Stimulated activated CD4-positive, alpha-beta T cell treated with anti-CD3 and anti-CD28 coated beads, TNF-alpha, amount 100 ng/mL, for 1 hour (primary cell): ENCODE data around the gene PXYLP1.
A peak's percentile ranks its signal among the peaks of the same experiment; 100 is the strongest.
"Not testable (repeated sequence)": the region's sequence is repeated elsewhere in the genome, so short reads cannot be mapped to it uniquely, and the experiment has no call there.

Experiments
- DNase-seq, 3 donors: peaks; one replicate each; pipeline ENCODE4 v3.0.0-alpha.2; 2020; ENCODE audit warnings: low read depth in 3 of 3, low spot score in 1 of 3

Gene PXYLP1, protein sequence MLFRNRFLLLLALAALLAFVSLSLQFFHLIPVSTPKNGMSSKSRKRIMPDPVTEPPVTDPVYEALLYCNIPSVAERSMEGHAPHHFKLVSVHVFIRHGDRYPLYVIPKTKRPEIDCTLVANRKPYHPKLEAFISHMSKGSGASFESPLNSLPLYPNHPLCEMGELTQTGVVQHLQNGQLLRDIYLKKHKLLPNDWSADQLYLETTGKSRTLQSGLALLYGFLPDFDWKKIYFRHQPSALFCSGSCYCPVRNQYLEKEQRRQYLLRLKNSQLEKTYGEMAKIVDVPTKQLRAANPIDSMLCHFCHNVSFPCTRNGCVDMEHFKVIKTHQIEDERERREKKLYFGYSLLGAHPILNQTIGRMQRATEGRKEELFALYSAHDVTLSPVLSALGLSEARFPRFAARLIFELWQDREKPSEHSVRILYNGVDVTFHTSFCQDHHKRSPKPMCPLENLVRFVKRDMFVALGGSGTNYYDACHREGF

DNA sequence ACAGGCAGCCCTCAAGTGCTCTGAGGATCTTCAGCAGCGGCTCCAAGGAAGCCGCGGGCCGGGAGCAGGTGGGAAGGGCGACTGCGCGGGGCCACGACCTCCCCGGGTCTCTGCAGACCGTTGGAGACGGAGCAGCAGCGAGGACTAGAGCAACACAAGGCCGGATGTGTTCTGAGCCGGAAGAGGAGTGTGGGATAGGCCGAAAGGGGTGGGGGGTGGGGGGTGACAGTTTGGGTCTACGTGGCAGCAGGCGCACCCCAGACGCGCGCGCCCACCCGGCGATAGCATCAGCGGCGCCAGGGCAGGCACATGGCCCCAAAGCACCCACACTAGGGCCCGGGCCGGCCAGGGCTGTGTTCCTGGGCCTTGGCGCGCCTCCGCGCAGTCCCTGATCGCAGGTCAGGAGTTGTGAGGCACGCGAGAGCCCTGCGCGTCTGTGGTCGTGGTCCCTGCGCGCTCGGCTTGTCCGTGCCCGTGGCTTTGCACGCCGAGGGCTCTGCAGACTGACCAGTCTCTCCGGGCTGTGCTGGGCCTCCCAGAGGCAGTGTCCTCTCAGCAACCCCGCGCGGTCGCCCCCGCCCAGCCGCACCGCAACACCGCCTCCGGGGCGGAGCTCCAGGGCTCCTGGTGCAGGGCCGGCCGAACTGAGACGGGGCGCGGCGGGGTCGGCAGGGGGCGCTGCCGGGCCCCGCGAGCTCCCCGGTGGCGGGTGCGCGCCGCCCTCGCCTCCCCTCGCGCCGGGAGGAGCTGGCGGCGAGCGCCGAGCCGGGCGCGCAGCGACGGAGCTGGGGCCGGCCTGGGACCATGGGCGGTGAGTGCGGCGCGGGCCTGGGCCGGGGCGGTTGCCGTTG, at the start of gene PXYLP1:
Gene PXYLP1, plus strand, starts transcription at position 725 of the 851 bp plus-strand sequence. CDS start 28,351 bp downstream, outside the sequence.
- peak; percentile 62 to 85 (median 79) for DNase-seq

GRCh38 chr3:141183606-141184005, 48.0 kb upstream of the PXYLP1 start:
- DNase-seq, result no peak

GRCh38 chr3:141184430-141184829, 47.2 kb upstream of the PXYLP1 start:
- DNase-seq, result no peak

DNA sequence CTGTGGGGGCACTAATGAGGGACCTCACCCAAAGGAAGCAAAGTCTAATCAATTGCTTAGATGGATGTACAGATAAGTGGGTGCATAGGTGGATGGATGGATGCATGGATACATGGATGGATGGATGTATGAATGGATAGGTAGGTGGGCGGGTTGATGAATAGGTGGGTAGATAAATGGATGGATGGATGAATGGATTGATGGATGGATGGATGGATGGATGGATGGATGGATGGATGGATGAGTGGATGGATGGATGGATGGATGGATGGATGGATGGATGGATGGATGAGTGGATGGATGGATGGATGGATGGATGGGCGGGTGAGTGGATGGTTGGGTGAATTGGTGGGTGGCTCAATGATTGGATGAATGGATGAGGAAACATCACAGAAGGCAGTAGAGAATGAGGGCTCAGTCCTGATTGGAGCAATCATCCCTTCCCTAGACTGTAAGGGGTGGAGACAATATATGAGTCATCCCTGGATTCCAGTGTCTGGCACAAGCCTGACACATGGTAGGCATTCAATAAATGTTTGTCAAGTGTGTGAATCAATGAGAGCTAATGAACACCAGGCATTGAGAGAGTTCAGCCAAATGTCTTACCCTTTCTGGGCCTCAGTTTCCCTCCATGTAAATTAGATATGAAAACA, 40.4 kb upstream of the PXYLP1 start:
- no peak for DNase-seq

DNA sequence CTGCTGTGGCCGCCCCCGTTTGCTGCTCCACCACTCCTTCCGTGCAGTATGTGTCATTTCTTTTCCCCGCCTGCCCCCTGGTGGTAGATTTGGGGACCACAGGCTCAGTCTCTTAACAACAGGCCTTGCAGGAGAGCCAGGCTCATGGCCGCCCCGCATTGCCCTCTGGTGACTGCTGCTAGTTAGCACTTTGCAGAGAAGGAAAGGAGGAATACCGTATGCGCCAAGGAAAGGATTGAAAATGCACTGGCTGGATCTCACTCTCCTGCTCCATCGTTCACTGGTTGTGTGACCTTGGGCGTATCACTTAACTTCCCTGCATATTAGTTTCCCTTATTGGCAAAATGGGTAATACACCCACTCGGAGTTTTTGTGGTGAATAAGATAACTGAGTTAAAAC, 39.3 kb upstream of the PXYLP1 start:
- DNase-seq, result peak; percentile 90 to 99 (median 92)

- DNase-seq, result no peak
These were observed 38.4 kb upstream of the PXYLP1 start for GRCh38 chr3:141193066-141193830.

- no peak for DNase-seq
These were observed 30.5 kb upstream of the PXYLP1 start for GRCh38 chr3:141201122-141201521.

GRCh38 chr3:141202682-141203081, 28.9 kb upstream of the PXYLP1 start:
- no peak for DNase-seq

DNA sequence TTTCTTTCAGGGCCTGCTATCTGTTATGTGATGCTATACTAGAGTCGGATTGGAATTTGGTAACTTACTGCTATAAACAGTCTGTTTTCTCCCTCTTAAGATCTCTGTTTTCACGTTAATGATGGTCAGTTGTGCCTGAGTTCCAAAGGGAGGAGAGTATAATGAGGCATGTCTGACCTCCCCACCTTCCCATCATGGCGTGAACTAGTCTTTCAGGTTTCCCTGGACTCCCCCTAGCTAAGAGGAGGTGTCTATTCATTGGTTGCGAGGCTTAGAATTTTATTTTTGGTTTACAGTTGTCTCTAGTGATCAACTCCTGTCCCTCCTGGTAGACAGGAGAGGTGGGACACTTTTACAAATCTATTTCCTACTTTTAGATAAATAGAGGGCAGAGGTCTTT, 27.8 kb upstream of the PXYLP1 start:
- no peak for DNase-seq

- DNase-seq, result no peak
These were observed 27.3 kb upstream of the PXYLP1 start for GRCh38 chr3:141204343-141204742.

DNA sequence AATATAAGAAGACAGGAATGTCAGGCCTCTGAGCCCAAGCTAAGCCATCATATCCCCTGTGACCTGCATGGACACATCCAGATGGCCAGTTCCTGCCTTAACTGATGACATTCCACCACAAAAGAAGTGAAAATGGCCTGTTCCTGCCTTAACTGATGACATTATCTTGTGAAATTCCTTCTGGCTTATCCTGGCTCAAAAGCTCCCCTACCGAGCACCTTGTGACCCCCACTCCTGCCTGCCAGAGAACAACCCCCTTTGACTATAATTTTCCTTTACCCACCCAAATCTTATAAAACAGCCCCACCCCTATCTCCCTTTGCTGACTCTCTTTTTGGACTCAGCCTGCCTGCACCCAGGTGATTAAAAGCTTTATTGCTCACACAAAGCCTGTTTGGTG, 20.3 kb upstream of the PXYLP1 start:
- not testable (repeated sequence) for DNase-seq

- DNase-seq, result no peak
These were observed 19.5 kb upstream of the PXYLP1 start for GRCh38 chr3:141212101-141212500.

- DNase-seq, result no peak
These were observed 19.1 kb upstream of the PXYLP1 start for GRCh38 chr3:141212555-141212954.

DNA sequence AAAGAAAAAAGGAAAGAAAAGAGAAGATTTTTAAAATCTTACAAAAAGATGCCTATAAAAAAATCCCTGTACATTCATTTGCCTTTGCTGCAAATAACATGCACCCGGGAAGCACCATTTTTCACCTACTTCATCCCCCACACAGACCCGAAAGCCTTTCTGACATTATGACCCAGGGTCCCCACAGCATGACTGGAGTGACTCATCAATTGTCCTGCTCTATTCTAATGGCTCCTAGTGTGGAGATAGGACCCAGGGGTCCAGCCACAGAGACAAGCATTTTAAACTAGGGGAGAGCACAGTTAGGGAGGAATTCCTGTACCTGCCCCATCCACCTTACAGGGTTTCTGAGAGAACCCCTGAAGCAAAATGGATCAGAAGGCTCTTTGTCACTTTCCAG, 14.7 kb upstream of the PXYLP1 start:
- no peak for DNase-seq

GRCh38 chr3:141217389-141217788, 14.2 kb upstream of the PXYLP1 start:
- DNase-seq, result no peak

DNA sequence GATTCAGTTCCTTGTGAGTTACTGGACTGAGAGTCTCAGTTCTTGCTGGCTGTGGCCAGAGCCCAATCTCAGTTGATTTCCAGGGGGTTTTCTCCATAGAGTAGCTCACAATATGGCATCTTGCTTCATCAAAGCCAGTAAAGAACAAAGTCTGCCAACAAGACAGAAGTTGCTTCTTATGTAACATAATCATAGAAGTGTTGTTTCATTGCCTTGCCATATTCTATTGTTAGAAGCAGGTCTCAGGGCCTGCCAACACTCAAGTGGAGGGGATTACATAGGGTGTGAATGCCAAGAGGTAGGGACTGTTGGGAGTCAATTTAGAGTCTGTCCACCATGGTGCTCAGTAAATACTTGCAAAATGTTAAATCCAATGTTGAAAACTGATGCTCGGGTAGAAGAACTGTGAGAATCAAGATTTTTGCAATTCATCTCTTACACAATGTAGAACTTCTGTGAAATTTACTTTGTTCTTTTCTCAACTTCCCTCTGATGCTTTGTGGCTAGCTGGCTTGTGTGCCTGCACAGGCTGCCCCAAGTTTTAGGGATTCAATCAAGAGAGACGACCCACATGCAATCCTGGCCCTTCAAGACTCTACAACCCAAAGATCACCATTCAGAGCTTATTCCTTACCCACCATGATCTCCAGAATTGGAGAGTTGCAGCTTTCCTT, 13.3 kb upstream of the PXYLP1 start:
- no peak for DNase-seq

DNA sequence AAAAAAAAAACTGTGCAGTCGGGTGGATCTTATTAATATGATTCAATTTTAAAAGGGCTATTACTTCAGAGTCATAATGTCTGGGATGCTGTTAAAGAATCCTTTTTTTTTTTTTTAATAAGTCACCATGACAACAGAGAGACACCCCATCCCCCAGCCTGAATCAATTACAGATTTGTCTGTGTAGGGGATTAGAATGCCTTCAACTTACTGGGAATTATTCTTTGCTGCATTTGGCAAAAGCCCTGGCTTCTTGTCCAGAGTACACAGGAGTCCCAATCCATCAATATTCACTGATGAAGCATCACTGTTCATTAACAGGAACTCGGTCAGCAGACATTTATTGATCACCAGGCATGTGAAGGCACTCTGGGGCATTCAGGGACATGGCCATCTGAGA, 12.7 kb upstream of the PXYLP1 start:
- DNase-seq, result no peak

DNA sequence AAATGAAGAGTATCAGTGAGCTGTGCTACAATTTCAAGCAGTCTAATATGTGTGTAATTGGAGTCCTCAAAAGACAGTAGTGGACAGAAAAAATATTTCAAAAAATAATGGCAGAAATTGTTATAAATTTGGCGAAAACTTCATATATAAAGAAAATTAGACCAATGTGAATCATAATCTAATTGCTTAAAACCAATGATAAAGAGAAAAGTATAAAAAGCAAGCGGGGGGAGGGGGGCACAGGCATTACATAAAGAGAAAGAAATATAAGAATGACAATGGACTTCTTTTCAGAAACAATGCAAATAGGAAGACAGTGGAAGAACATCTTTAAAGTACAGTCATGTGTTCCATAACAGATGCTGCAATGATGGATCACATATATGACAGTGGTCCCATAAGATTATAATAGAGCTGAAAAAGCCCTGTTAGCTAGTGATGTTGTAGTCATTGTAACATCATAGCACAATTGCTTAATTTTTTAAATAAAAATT, 7.9 kb upstream of the PXYLP1 start:
- no peak for DNase-seq

DNA sequence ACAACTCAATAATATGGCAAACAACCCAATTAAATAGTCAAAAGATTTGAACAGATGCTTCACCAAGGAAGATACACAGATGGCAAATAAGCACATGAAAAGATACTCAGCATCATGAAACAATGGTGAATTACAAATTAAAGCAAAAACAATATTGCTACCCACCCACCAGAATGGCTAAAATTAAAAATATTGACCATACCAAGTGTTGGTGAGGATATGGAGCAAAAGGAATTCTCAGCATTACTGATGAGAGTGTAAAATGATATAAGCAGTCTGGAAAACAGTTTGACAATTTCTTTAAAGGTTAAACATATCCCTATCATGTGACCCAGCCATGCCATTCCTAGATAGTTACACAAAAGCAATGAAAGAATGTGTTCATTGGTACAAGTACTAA, 5.7 kb upstream of the PXYLP1 start:
- DNase-seq, result no peak

DNA sequence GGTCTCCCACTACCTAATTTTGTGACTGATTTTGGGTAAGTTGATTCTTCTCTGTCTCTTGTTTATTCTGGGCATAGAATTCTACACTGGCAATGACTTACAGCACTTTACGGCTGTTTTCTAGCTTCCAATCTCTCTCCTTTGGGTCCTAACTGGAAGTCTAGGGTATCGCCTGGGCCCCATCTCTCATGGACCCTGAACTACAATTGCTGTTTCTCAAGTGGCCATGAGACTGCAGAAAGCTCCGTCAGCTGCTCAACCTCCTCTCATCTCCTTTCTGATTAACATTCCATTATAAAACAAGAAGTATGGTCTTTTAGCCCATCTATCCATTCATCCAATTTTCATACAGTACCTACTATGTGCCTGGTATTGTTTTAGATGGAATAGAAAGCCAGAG, 4.4 kb upstream of the PXYLP1 start:
- DNase-seq, result no peak
